Mesenchymal stem cell (in vitro differentiated cells and primary cell): Measurements from ENCODE around the gene KCTD17.

Source experiments
- DNase-seq: peaks from one replicate; pipeline ENCODE4 v3.0.0-alpha.2; 2013
- H2AFZ ChIP-seq: one replicate; pipeline ENCODE4 v1.6.1; 2013; ENCODE audit warnings: low read depth, mild to moderate bottlenecking, control low read depth, inconsistent platforms, low read length, moderate library complexity
- H2AK5ac ChIP-seq: 2 replicates; pipeline ENCODE4 v1.6.1; 2013; ENCODE audit warnings: low read length, moderate library complexity, mild to moderate bottlenecking, inconsistent platforms; ENCODE audit not compliant: severe bottlenecking
- H2BK120ac ChIP-seq: one replicate; pipeline ENCODE4 v1.6.1; 2013; ENCODE audit warnings: low read depth, mild to moderate bottlenecking, inconsistent platforms, low read length, moderate library complexity
- H2BK12ac ChIP-seq, 2 experiments: one replicate each; pipeline ENCODE4 v1.6.1; 2013; ENCODE audit warnings: inconsistent platforms in 2 of 2, low read length in 2 of 2, mild to moderate bottlenecking in 2 of 2, moderate library complexity in 2 of 2, control low read depth in 1 of 2
- H2BK15ac ChIP-seq: one replicate; pipeline ENCODE4 v1.6.1; 2013; ENCODE audit warnings: mild to moderate bottlenecking, low read depth, inconsistent platforms; ENCODE audit not compliant: poor library complexity, severe bottlenecking
- H2BK5ac ChIP-seq: 2 replicates; pipeline ENCODE4 v1.6.1; 2013; ENCODE audit warnings: low read depth, mild to moderate bottlenecking, low read length, control low read depth, inconsistent platforms; ENCODE audit not compliant: poor library complexity, severe bottlenecking
- H3K14ac ChIP-seq, 2 experiments: one replicate each; pipeline ENCODE4 v1.6.1; 2013; ENCODE audit warnings: inconsistent platforms in 2 of 2, low read length in 2 of 2, control low read depth in 1 of 2, mild to moderate bottlenecking in 1 of 2, moderate library complexity in 1 of 2
- H3K18ac ChIP-seq, 2 experiments: one replicate each; pipeline ENCODE4 v1.6.1; 2013; ENCODE audit warnings: inconsistent platforms in 2 of 2, low read length in 2 of 2, control low read depth in 1 of 2, low read depth in 1 of 2, mild to moderate bottlenecking in 1 of 2
- H3K23ac ChIP-seq, 2 experiments: one replicate each; pipeline ENCODE4 v1.6.1; 2013; ENCODE audit warnings: inconsistent platforms in 2 of 2, low read length in 2 of 2, mild to moderate bottlenecking in 2 of 2, moderate library complexity in 2 of 2, control low read depth in 1 of 2
- H3K27ac ChIP-seq: 2 replicates; pipeline ENCODE4 v1.5.1; 2013; ENCODE audit warnings: mild to moderate bottlenecking, moderate library complexity, low read length, control low read depth, inconsistent platforms; ENCODE audit not compliant: poor library complexity, severe bottlenecking
- H3K27me3 ChIP-seq, 2 experiments: 2 replicates each; pipeline versions ENCODE4 v1.6.1 to v1.7.0; 2013; ENCODE audit warnings: low read length in 2 of 2, mild to moderate bottlenecking in 2 of 2, moderate library complexity in 2 of 2, control low read depth in 1 of 2, inconsistent platforms in 1 of 2; ENCODE audit not compliant: control insufficient read depth in 1 of 2, insufficient read depth in 1 of 2
- H3K36me3 ChIP-seq, 2 experiments: 2 replicates each; pipeline versions ENCODE4 v1.6.1 to v1.7.0; 2013; ENCODE audit warnings: low read length in 2 of 2, control low read depth in 1 of 2, inconsistent platforms in 1 of 2, low read depth in 1 of 2, mild to moderate bottlenecking in 1 of 2; ENCODE audit not compliant: insufficient read depth in 2 of 2, control insufficient read depth in 1 of 2
- H3K4ac ChIP-seq, 2 experiments: one replicate each; pipeline ENCODE4 v1.6.1; 2013; ENCODE audit warnings: inconsistent platforms in 2 of 2, low read length in 2 of 2, mild to moderate bottlenecking in 2 of 2, moderate library complexity in 2 of 2, control low read depth in 1 of 2, low read depth in 1 of 2
- H3K4me1 ChIP-seq: 2 replicates; pipeline ENCODE4 v1.6.1; 2013; ENCODE audit warnings: low read depth, low read length, control low read depth; ENCODE audit not compliant: control insufficient read depth, insufficient read depth
- H3K4me2 ChIP-seq: 2 replicates; pipeline ENCODE4 v1.6.1; 2013; ENCODE audit warnings: low read length, mild to moderate bottlenecking, inconsistent platforms; ENCODE audit not compliant: poor library complexity, severe bottlenecking
- H3K4me3 ChIP-seq, 2 experiments: 2 replicates each; pipeline versions ENCODE4 v1.5.1 to v1.7.0; 2013; ENCODE audit warnings: low read length in 2 of 2, mild to moderate bottlenecking in 2 of 2, control low read depth in 1 of 2, low read depth in 1 of 2; ENCODE audit not compliant: insufficient read depth in 1 of 2
- H3K79me1 ChIP-seq: replicated peaks from 2 replicates; pipeline ENCODE4 v1.6.1; 2013; ENCODE audit warnings: mild to moderate bottlenecking, control low read depth, low read length, inconsistent platforms; ENCODE audit not compliant: poor library complexity, severe bottlenecking
- H3K9ac ChIP-seq: 2 replicates; pipeline ENCODE4 v1.7.0; 2013; ENCODE audit warnings: mild to moderate bottlenecking, low read length, moderate library complexity
- H3K9me3 ChIP-seq: 2 replicates; pipeline ENCODE4 v1.7.0; 2013; ENCODE audit warnings: mild to moderate bottlenecking, low read length; ENCODE audit not compliant: control insufficient read depth
- H4K8ac ChIP-seq: one replicate; pipeline ENCODE4 v1.6.1; 2013; ENCODE audit warnings: inconsistent platforms, mild to moderate bottlenecking, low read length, moderate library complexity
- H4K91ac ChIP-seq: one replicate; pipeline ENCODE4 v1.6.1; 2013; ENCODE audit warnings: mild to moderate bottlenecking, low read length, inconsistent platforms
- WGBS: methylation state at CpG from one replicate; pipeline ENCODE4 v1.1.7; 2013; ENCODE audit warnings: mixed read lengths; 5-methylcytosine and 5-hydroxymethylcytosine counted together

KCTD17 gene

DNA sequence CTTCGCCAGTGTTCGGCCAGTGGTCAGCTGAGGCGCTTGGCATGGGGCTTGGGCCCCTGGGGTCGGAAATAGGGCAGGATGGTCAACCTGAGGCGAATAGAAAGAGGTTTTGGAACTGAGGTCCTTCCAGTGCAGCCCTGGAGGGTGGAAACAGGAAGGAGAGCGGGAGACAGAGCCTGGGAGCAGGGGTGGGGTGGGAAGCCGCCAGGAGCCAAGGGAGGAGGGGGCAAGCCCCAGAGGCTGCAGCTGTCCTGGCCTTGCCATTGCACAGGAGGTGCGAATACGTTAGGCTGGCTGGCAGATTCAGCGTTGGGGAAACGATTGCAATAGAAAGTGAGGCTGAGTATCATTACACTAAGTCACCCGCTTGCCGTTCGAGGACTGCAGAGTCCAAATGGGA is 13.9 kb upstream of the KCTD17 start:
- Histone ChIP-seq H2AFZ (no peak overlapping the region), H3K14ac (no peak overlapping the region), H3K4ac (no peak overlapping the region), H3K4me3 (no peak overlapping the region), H3K4me1 (peaks cover 14% of the 10 kb centered on the region), H3K79me1 (no peaks in the 10 kb centered on the region), H3K27ac (no peak overlapping the region), H2BK120ac (no peak overlapping the region), H2BK15ac (peak overlapping the region; percentile 8), H3K36me3 (no peaks in the 10 kb centered on the region), H4K91ac (no peak overlapping the region), H3K9ac (no peak overlapping the region), H2AK5ac (no peak overlapping the region), H2BK5ac (no peak overlapping the region), H3K9me3 (no peaks in the 10 kb centered on the region), H3K27me3 (peaks cover 5 to 29% of the 10 kb centered on the region in 2 experiments), H3K23ac (no peak overlapping the region), H3K4me2 (no peak overlapping the region), H2BK12ac (no peak overlapping the region), H4K8ac (no peak overlapping the region), H3K18ac (no peak overlapping the region)
- DNase-seq: no peak
- 73% methylated on average over 14 of the region's 14 CpGs for WGBS

DNA sequence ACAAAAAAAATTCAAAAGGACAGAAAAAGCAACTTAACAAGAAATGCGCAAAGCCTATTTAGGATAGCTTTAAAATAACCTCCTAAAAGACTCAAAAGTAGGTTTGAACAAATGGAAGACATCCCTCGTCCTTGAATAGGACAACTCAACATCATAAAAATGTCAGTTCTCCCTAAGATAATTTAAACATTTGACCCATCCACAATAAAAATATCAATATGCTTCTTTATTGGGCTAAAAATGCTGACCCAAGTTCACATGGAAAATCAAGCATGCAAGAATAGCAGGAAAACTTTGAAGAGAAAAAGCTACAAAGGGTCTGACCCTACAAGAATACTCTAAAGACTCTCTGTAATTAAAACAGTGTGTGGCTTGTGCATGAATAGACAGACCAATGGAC is 12.1 kb upstream of the KCTD17 start:
- Histone ChIP-seq H3K9ac (no peak overlapping the region), H3K23ac (no peak overlapping the region), H3K9me3 (no peaks in the 10 kb centered on the region), H3K36me3 (no peaks in the 10 kb centered on the region), H3K18ac (no peak overlapping the region), H2AFZ (no peak overlapping the region), H4K91ac (no peak overlapping the region), H2BK120ac (no peak overlapping the region), H4K8ac (no peak overlapping the region), H3K4me3 (no peak overlapping the region), H2BK5ac (no peak overlapping the region), H3K4ac (no peak overlapping the region), H3K79me1 (no peaks in the 10 kb centered on the region), H2BK12ac (no peak overlapping the region), H3K4me2 (no peak overlapping the region), H3K4me1 (peaks cover 8% of the 10 kb centered on the region), H3K27ac (no peak overlapping the region), H2BK15ac (no peak overlapping the region), H3K27me3 (peaks cover 10 to 35% of the 10 kb centered on the region in 2 experiments), H3K14ac (no peak overlapping the region), H2AK5ac (no peak overlapping the region)
- DNase-seq: no peak
- 90% methylated on average over 2 of the region's 2 CpGs for WGBS

DNA sequence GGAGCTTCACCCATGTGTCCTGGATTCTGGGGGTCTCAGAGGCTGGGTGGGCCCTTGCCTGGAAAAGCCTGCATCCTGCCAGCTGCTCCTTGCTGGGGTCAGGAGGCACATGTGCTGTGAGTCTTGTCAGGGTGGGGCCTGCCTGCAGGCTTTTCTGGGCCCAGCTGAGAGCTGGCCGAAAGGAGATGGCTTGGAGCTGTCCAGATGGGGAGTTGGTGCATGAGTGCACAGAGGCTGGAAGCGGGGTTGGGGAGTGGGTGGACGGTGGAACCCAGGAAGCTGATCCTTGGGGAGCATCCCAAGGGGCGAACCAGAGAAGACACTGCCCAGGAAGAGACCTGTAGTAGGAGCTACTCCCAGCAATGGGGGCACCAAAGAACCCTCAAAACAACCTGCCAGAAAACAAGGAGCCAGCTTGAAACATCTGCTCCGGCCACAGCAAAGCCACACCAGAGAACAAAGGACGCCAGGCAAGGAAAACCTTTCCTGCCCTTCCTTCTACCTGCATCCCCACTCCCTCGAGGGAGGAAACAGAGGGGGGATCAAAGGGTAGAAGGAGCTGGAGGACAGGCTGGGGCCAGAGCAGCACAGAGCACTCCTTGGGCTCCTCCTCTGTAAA is 8.2 kb upstream of the KCTD17 start:
- Histone ChIP-seq H3K9ac (no peak overlapping the region), H3K36me3 (no peaks in the 10 kb centered on the region), H3K14ac (no peak overlapping the region), H3K27me3 (peaks cover 6 to 9% of the 10 kb centered on the region in 2 experiments), H2BK15ac (no peak overlapping the region), H4K91ac (no peak overlapping the region), H2BK5ac (no peak overlapping the region), H4K8ac (no peak overlapping the region), H3K23ac (peak overlapping the region in 1 of 2 experiments; percentile 14), H3K4me3 (no peak overlapping the region), H3K4me1 (peaks cover 23% of the 10 kb centered on the region), H3K27ac (no peak overlapping the region), H3K4ac (no peak overlapping the region), H2AK5ac (no peak overlapping the region), H3K4me2 (no peak overlapping the region), H2BK120ac (no peak overlapping the region), H3K9me3 (no peaks in the 10 kb centered on the region), H2BK12ac (no peak overlapping the region), H3K18ac (no peak overlapping the region), H2AFZ (no peak overlapping the region), H3K79me1 (no peaks in the 10 kb centered on the region)
- 78% methylated on average over 3 of the region's 7 CpGs for WGBS
- DNase-seq: no peak

DNA sequence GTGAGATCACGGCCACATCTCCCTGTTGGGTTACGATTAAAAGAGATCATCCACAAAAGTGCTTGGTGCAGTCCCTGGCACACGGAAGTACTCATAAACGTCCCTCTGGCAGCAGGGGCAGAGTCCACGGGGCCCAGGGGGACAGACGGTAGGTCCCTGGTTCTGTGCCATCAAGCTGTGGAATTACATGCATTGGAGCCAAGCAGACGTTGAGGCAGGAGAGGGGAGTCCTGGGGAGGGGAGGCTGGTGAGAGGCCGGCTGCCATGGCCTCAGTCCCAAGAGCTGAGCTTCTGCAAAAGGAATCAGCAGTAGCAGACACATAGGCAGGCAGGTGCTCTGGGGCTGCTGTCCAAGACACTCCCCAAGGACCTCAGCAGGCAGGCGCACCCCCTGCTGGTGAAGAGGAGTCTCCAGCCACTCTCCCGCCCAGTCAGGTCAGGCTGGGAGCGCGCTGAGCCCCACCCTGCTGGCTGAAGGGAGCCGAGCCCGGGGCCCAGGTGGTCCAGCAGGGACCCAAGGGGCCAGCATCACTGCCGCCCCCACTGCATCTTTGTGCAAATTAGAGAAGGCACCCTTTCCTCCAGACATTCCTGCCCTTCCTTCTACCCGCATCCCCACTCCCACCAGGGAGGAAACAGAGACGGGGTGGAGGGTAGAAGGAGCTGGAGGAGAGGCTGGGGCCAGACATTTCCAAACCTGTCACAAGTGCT is 7.6 kb upstream of the KCTD17 start:
- Histone ChIP-seq H3K14ac (no peak overlapping the region), H3K79me1 (no peaks in the 10 kb centered on the region), H3K27ac (no peak overlapping the region), H3K4me2 (no peak overlapping the region), H3K36me3 (no peaks in the 10 kb centered on the region), H3K27me3 (peaks cover 6 to 9% of the 10 kb centered on the region in 2 experiments), H3K23ac (no peak overlapping the region), H2BK15ac (no peak overlapping the region), H3K18ac (no peak overlapping the region), H3K4me3 (no peak overlapping the region), H2BK5ac (no peak overlapping the region), H2BK120ac (no peak overlapping the region), H2BK12ac (no peak overlapping the region), H3K9me3 (no peaks in the 10 kb centered on the region), H3K4me1 (peaks cover 23% of the 10 kb centered on the region), H4K8ac (no peak overlapping the region), H4K91ac (no peak overlapping the region), H3K4ac (no peak overlapping the region), H2AK5ac (no peak overlapping the region), H3K9ac (no peak overlapping the region), H2AFZ (no peak overlapping the region)
- peak; percentile 54 for DNase-seq
- WGBS: 62% methylated on average over 14 of the region's 17 CpGs
